HepG2 (cell line): Measurements from ENCODE around the gene TMPRSS15. TPM values are rescaled to one million over a fixed set of nuclear protein-coding genes. Genes with fewer than 3 reads are reported as not detected.

ENCODE experiments used
- ATAC-seq: fragments of 200-7000 bp; cut with Tn5 transposase; 3 replicates; pipeline ENCODE4 v1.9.1; 2020; ENCODE audit warnings: mild to moderate bottlenecking, moderate library complexity
- BruUV-seq: library from RNA; stranded (reverse); fragments of 400-500 nt; replicated peaks from 2 replicates; lab custom pipeline; 2021; lab: Mats Ljungman, UMichigan
- CTCF ChIA-PET: fragments of 300-600 bp; formaldehyde crosslinking; extraction: SDS; loops from one replicate; lab custom pipeline; 2021; ENCODE audit warnings: low total read pairs, inconsistent platforms, low intra/inter-chr PET ratio; lab: Yijun Ruan, JAX
- POLR2A ChIA-PET: fragments of 350-600 bp; sonication (Branson Sonifier 250); formaldehyde crosslinking; loops from one replicate; lab custom pipeline; 2020; ENCODE audit warnings: antibody characterized with exemption, inconsistent platforms; lab: Yijun Ruan, JAX
- DNase-seq: peaks from one replicate; pipeline ENCODE4 v3.0.0-alpha.2; 2015; ENCODE audit warnings: low spot score
- FAIRE-seq: peaks from 3 replicates; lab custom pipeline; 2011; peaks lifted over from hg19 to GRCh38; lab: Jason Lieb, UNC
- H2AFZ ChIP-seq: one replicate; pipeline ENCODE4 v1.6.1; 2011; ENCODE audit warnings: low read length, inconsistent platforms
- H3K27ac ChIP-seq: fragments of 300-600 bp; 3 replicates; pipeline ENCODE4 v1.8.0; 2011; ENCODE audit warnings: mixed run types, mild to moderate bottlenecking, mixed read lengths, low read length, inconsistent platforms; ENCODE audit not compliant: insufficient read depth; ENCODE audit errors: extremely low read length
- H3K27me3 ChIP-seq, 2 experiments: fragments of 200-600 bp in 1 of 2; 2 replicates in 1 of 2; 3 replicates in 1 of 2; pipeline versions ENCODE4 v1.6.0 to v1.8.0; 2011; ENCODE audit warnings: low read length in 2 of 2, mild to moderate bottlenecking in 2 of 2, moderate library complexity in 2 of 2, inconsistent platforms in 1 of 2; ENCODE audit not compliant: insufficient read depth in 2 of 2, control insufficient read depth in 1 of 2
- H3K36me3 ChIP-seq, 2 experiments: fragments of 200-600 bp in 1 of 2; replicated peaks in 1 of 2; 2 replicates in 1 of 2; 3 replicates in 1 of 2; pipeline versions ENCODE4 v1.5.1 to v1.8.0; 2011; ENCODE audit warnings: low read length in 2 of 2, inconsistent platforms in 1 of 2; ENCODE audit not compliant: insufficient read depth in 2 of 2, control insufficient read depth in 1 of 2
- H3K4me1 ChIP-seq: 2 replicates; pipeline ENCODE4 v1.5.1; 2012; ENCODE audit warnings: low read length, inconsistent platforms; ENCODE audit not compliant: insufficient read depth
- H3K4me2 ChIP-seq: 2 replicates; pipeline ENCODE4 v1.6.0; 2011; ENCODE audit warnings: low read depth, low read length, inconsistent platforms
- H3K4me3 ChIP-seq, 3 experiments: fragments of 200-600 bp in 1 of 3; sonication (generic), shearing (Covaris generic) in 1 of 3; replicated peaks in 1 of 3; 2 replicates each; pipeline ENCODE4 v1.5.1; 2011 to 2016; ENCODE audit warnings: low read length in 3 of 3, inconsistent platforms in 2 of 3, low read depth in 2 of 3, mild to moderate bottlenecking in 2 of 3, control low read depth in 1 of 3, mixed read lengths in 1 of 3; ENCODE audit not compliant: insufficient read depth in 1 of 3
- H3K79me2 ChIP-seq: one replicate; pipeline ENCODE4 v1.6.1; 2011; ENCODE audit warnings: low read length, inconsistent platforms; ENCODE audit not compliant: insufficient read depth
- H3K9ac ChIP-seq: 2 replicates; pipeline ENCODE4 v1.6.0; 2011; ENCODE audit warnings: mild to moderate bottlenecking, low read depth, low read length, inconsistent platforms; ENCODE audit not compliant: insufficient read depth
- H3K9me3 ChIP-seq: 2 replicates; pipeline ENCODE4 v1.5.1; 2012; ENCODE audit warnings: mild to moderate bottlenecking, low read length
- H4K20me1 ChIP-seq: 2 replicates; pipeline ENCODE4 v1.6.0; 2011; ENCODE audit warnings: inconsistent platforms, mild to moderate bottlenecking, low read length, moderate library complexity; ENCODE audit not compliant: insufficient read depth
- ATF7 ChIP-seq, 2 experiments: fragments of 450-650 bp in 1 of 2; sonication (generic) in 1 of 2; formaldehyde crosslinking in 1 of 2; IDR thresholded peaks; 2 replicates each; pipeline versions ENCODE4 v1.4.0 to v1.6.1; 2016 to 2020; ENCODE audit warnings: antibody characterized with exemption in 1 of 2, mild to moderate bottlenecking in 1 of 2, missing genetic modification reagents in 1 of 2
- CREB1 ChIP-seq, 2 experiments: fragments of 450-650 bp in 1 of 2; IDR thresholded peaks; 2 replicates each; pipeline ENCODE4 v1.6.1; 2016 to 2017; ENCODE audit warnings: control low read depth in 1 of 2, mild to moderate bottlenecking in 1 of 2, missing compliant biosample characterization in 1 of 2, missing genetic modification characterization in 1 of 2
- HNF1A ChIP-seq, 2 experiments: sonication (generic) in 1 of 2; formaldehyde crosslinking in 1 of 2; IDR thresholded peaks; 2 replicates each; pipeline versions ENCODE4 v1.4.0 to v1.6.1; 2016 to 2020; ENCODE audit warnings: borderline replicate concordance in 1 of 2, low read depth in 1 of 2, mild to moderate bottlenecking in 1 of 2, missing genetic modification reagents in 1 of 2
- MAFF ChIP-seq: IDR thresholded peaks from 2 replicates; pipeline ENCODE4 v1.6.1; 2011; ENCODE audit warnings: low read depth, low read length, improper control_type of control experiment
- MAFK ChIP-seq, 2 experiments: IDR thresholded peaks in 1 of 2; conservative IDR thresholded peaks in 1 of 2; 2 replicates each; pipeline ENCODE4 v1.6.1; 2011; ENCODE audit warnings: improper control_type of control experiment in 2 of 2, low read length in 2 of 2
- NFE2L2 ChIP-seq: fragments of 150-350 bp; IDR thresholded peaks from 2 replicates; pipeline ENCODE4 v1.6.1; 2014; ENCODE audit warnings: low read length
- ZNF563 ChIP-seq: sonication (generic); formaldehyde crosslinking; IDR thresholded peaks from 2 replicates; pipeline ENCODE4 v1.8.0; 2022; ENCODE audit warnings: mild to moderate bottlenecking, moderate library complexity, missing genetic modification reagents
- WGBS: methylation state at CpG from one replicate; pipeline ENCODE4 v1.1.6; 2017; ENCODE audit warnings: low lambda C conversion rate; 5-methylcytosine and 5-hydroxymethylcytosine counted together
- in situ Hi-C: cut with HindIII; loops from 2 replicates; pipeline ENCODE4 v1.10.0; 2017; ENCODE audit warnings: low pct_unique_long_range_greater_than_20kb; ENCODE audit not compliant: extremely low pct_ligation_motif_present
- intact Hi-C: fragments of 100-400 bp; cut with micrococcal nuclease; formaldehyde crosslinking; loops from one replicate; pipeline ENCODE4 v1.10.0; 2022; ENCODE audit not compliant: unreplicated experiment
- polyA plus RNA-seq, 8 experiments: library from polyadenylated mRNA; depleted of rRNA in 3 of 8; stranded (reverse) in 7 of 8; unstranded in 1 of 8; fragments of >200 nt; fragmentation: Illumina TruSeq in 4 of 8; extraction: Trizol in 4 of 8; gene quantifications; 2 replicates each; pipeline versions ENCODE4 v1.2.1 to v1.2.3, GENCODE V29; 2011 to 2016; ENCODE audit warnings: low read depth in 4 of 8, missing spikeins in 1 of 8, mixed read lengths in 1 of 8; ENCODE audit not compliant: insufficient read depth in 1 of 8
- total RNA-seq, 5 experiments: library from RNA; depleted of rRNA; stranded (reverse); fragments of >200 nt; fragmentation: Illumina TruSeq; extraction: Trizol; gene quantifications; 2 replicates each; pipeline ENCODE4 v1.2.3, GENCODE V29; 2016; ENCODE audit warnings: low read depth in 1 of 5

Gene TMPRSS15
- total and polyA plus RNA-seq, 2 of the 13 experiments (the other 11 are each of a cell fraction or from before 2014, with no cell fraction given) = not detected

GRCh38 chr21:18249672-18250071 lies 153.9 kb downstream of the TMPRSS15 start (continued):
- no peak for TF ChIP-seq HNF1A (IDR thresholded peaks at IDR 0.05; ENCODE audit: low read depth)
- no peak for TF ChIP-seq HNF1A (CRISPR knock-in tag; IDR thresholded peaks at IDR 0.05; ENCODE audit: borderline replicate concordance)

GRCh38 chr21:18248171-18248570 lies 155.4 kb downstream of the TMPRSS15 start:
- ATAC-seq (no peak), FAIRE-seq (no peak), DNase-seq (no peak)
- H3K36me3 ChIP-seq = no peaks in the 10 kb centered on the region
- peaks cover 0 to 5% of the 10 kb centered on the region in 2 experiments; a peak in 1 of 5 replicates for H3K27me3 ChIP-seq
- in situ Hi-C loops (no loop called here), intact Hi-C loops (no loop called here)
- CTCF ChIA-PET = no interaction called here
- H3K4me1 ChIP-seq = peaks cover 9% of the 10 kb centered on the region; the same call in 1 of the 2 replicates
- H3K27ac ChIP-seq = no peak overlapping the region
- no peaks in the 10 kb centered on the region for H3K9me3 ChIP-seq
- 0% methylated on average over 1 of the region's 1 CpG for WGBS
- no peaks in the 10 kb centered on the region for H3K79me2 ChIP-seq
- no peak overlapping the region for H3K4me3 ChIP-seq
- no peak overlapping the region for H3K4me2 ChIP-seq
- H4K20me1 ChIP-seq = no peaks in the 10 kb centered on the region
- no peak overlapping the region for H2AFZ ChIP-seq
- TF ChIP-seq NFE2L2 = 0 out of 2 replicates have a peak, but pooled peaks have one; percentile 12
- TF ChIP-seq ATF7 (IDR thresholded peaks at IDR 0.05) = peak; percentile 92
- no peak for TF ChIP-seq ATF7 (CRISPR knock-in tag; IDR thresholded peaks at IDR 0.05)
- peak; percentile 96 to 98 for TF ChIP-seq MAFK (conservative IDR thresholded peaks at IDR 0.05 in 1 of 2, IDR thresholded peaks at IDR 0.05 in 1 of 2; ENCODE audit: low read length in 2 of 2)
- TF ChIP-seq CREB1 (IDR thresholded peaks at IDR 0.05) = peak; percentile 76
- no peak for TF ChIP-seq CREB1 (CRISPR knock-in tag; IDR thresholded peaks at IDR 0.05)
- TF ChIP-seq MAFF = peak; percentile 98
- no peak for TF ChIP-seq ZNF563 (CRISPR knock-in tag)
- no TSS peak for BruUV-seq
- no peak overlapping the region for H3K9ac ChIP-seq
- POLR2A ChIA-PET = no interaction called here
